ENCODE measurements around the gene ZNF2. TPM values are rescaled to one million over a fixed set of nuclear protein-coding genes. Genes with fewer than 3 reads are reported as not detected.

Gene ZNF2
- total RNA-seq, 1 donor from 2014 or later, result 2.6 TPM

GRCh38 chr2:95204396-95204795 is 38.8 kb downstream of the ZNF2 start:
- DNase-seq (ENCODE audit: low spot score), result no peak

- no peak for DNase-seq (ENCODE audit: low spot score)
Measured at GRCh38 chr2:95206096-95206495, 40.5 kb downstream of the ZNF2 start.

- DNase-seq (ENCODE audit: low spot score), result peak; percentile 96
Measured at GRCh38 chr2:95207111-95207961, 41.7 kb downstream of the ZNF2 start, which contains the start of gene ZNF892. Gene ZNF892 (plus strand): TSS chr2:95207521. CDS start chr2:95207816, 295 bp downstream.

GRCh38 chr2:95208106-95208505 is 42.5 kb downstream of the ZNF2 start:
- DNase-seq (ENCODE audit: low spot score), result no peak

GRCh38 chr2:95215018-95215612 is 49.5 kb downstream of the ZNF2 start:
- no peak for DNase-seq (ENCODE audit: low spot score)

GRCh38 chr2:95220449-95220848 is 54.8 kb downstream of the ZNF2 start:
- no peak for DNase-seq (ENCODE audit: low spot score)

GRCh38 chr2:95225658-95226057 is 60.0 kb downstream of the ZNF2 start:
- DNase-seq (ENCODE audit: low spot score), result no peak

GRCh38 chr2:95231723-95232122 is 66.1 kb downstream of the ZNF2 start:
- DNase-seq (ENCODE audit: low spot score), result no peak

- no peak for DNase-seq (ENCODE audit: low spot score)
Measured at GRCh38 chr2:95232232-95232631, 66.6 kb downstream of the ZNF2 start.

Other genes starting within 250 kb of the ZNF2 start
- not detected for gene MAL, start 140.1 kb upstream of the ZNF2 start, total RNA-seq
- 43.4 TPM for gene MRPS5, start 44.0 kb upstream of the ZNF2 start, total RNA-seq
- 11.7 TPM for gene ZNF514, start 6.0 kb upstream of the ZNF2 start, total RNA-seq
- 3.6 TPM for gene ZNF892, start 41.7 kb downstream of the ZNF2 start, total RNA-seq
- 0.39 TPM for gene PROM2, start 108.6 kb downstream of the ZNF2 start, total RNA-seq
- 3.8 TPM for gene KCNIP3, start 131.5 kb downstream of the ZNF2 start, total RNA-seq
- gene FAHD2A, start 236.9 kb downstream of the ZNF2 start, total RNA-seq, result 18.5 TPM

Measured in mesenteric fat pad (tissue), 1 donor.